Activated T-cell treated with anti-CD3 and anti-CD28 coated beads for 48 hours (primary cell): ENCODE results near the gene SKIC2.
"Not testable (repeated sequence)": the region's sequence is repeated elsewhere in the genome, so short reads cannot be mapped to it uniquely, and the experiment has no call there.

Experiments used
- DNase-seq: peaks from one replicate; pipeline ENCODE4 v3.0.0-alpha.2; 2020; ENCODE audit warnings: low read depth

SKIC2 gene

GRCh38 chr6:32004864-32005537 is 46.0 kb downstream of the SKIC2 start:
- not testable (repeated sequence) for DNase-seq

GRCh38 chr6:32005538-32005880 is 46.5 kb downstream of the SKIC2 start:
- DNase-seq, result not testable (repeated sequence)

- DNase-seq, result not testable (repeated sequence)
Measured at GRCh38 chr6:32005991-32006529, 47.1 kb downstream of the SKIC2 start.

GRCh38 chr6:32007086-32007485 is 48.1 kb downstream of the SKIC2 start:
- DNase-seq, result not testable (repeated sequence)

GRCh38 chr6:32008037-32008436 is 49.1 kb downstream of the SKIC2 start:
- not testable (repeated sequence) for DNase-seq

- not testable (repeated sequence) for DNase-seq
Measured at GRCh38 chr6:32008616-32009015, 49.6 kb downstream of the SKIC2 start.

- DNase-seq, result not testable (repeated sequence)
Measured at GRCh38 chr6:32009537-32009936, 50.6 kb downstream of the SKIC2 start.

- DNase-seq, result not testable (repeated sequence)
Measured at GRCh38 chr6:32010856-32011530, 52.0 kb downstream of the SKIC2 start.

- DNase-seq, result not testable (repeated sequence)
Measured at GRCh38 chr6:32012941-32013617, 54.1 kb downstream of the SKIC2 start.

- DNase-seq, result not testable (repeated sequence)
Measured at GRCh38 chr6:32013738-32014137, 54.8 kb downstream of the SKIC2 start.

- DNase-seq, result not testable (repeated sequence)
Measured at GRCh38 chr6:32014547-32014946, 55.6 kb downstream of the SKIC2 start, which contains the start of gene C4B. TSS of gene C4B (plus strand) at chr6:32014795. CDS start at chr6:32014846, 51 bp downstream.
